ENCODE results near the gene FOXD4L6. TPM values are rescaled to one million over a fixed set of nuclear protein-coding genes. Genes with fewer than 3 reads are reported as not detected.
"Not testable (repeated sequence)": the region's sequence is repeated elsewhere in the genome, so short reads cannot be mapped to it uniquely, and the experiment has no call there.

Gene FOXD4L6
- not detected for total RNA-seq

DNA sequence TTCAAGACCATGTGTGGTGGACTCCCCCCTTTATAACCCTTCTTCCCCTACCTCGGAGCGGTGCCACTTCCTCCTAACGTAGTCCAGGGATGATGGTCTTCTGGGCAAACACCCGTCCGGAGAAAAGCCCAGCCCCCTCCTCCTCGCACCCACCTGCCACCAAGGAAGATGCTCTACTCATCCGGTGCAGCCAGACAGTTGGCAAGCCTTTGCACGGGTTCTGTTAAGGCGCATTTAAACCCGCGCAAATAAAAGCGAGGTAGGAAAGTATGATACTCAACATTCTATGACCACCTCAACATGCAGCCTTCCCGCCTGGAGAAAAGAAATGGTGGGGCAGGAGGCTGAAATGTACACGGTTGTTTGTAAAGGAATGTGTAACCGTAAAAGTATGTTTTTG is at the start of gene FOXD4L6:
TSS of gene FOXD4L6 (minus strand) at position 101 of the 400 bp plus-strand sequence. CDS start 298 bp downstream, outside the sequence.
- WGBS, 2 donors (ENCODE audit: low coverage in 1 of 2): 100% methylated on average over 2 of the region's 15 CpGs; no CpG with 5 or more reads in 1 of the 2 donors
- H3K27me3 ChIP-seq; DNase-seq; H3K4me1 ChIP-seq; H3K27ac ChIP-seq; H3K9me3 ChIP-seq; intact Hi-C loops (cut with DNase I; ENCODE audit: low total_unique reads); in situ Hi-C loops (cut with MboI; ENCODE audit: low pct_ligation_motif_present in 1 of 4, low pct_unique_long_range_greater_than_20kb in 1 of 4, low sequenced_read_pairs in 3 of 4); H3K4me3 ChIP-seq; H3K36me3 ChIP-seq: not testable (repeated sequence)

DNA sequence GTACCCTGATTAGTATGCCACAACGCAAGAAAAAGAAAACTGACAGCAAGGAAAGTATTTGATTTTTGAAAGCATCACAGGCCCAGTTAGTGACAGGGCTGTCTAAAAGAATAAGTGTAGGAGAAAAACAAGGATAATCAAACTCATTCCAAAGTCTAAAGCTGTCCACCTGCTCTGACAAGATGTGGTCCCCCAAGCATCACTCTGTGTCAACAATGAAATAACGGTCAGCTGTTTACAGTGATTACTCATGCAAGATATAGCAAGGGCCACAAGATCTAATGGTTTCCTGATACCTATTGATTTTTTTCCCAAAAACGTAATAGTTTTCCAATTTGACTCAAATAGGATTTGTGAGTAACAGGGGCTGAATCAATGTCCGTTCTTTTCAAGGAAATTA is 46.5 kb upstream of the FOXD4L6 start:
- DNase-seq; H3K4me3 ChIP-seq; H3K9me3 ChIP-seq; H3K27me3 ChIP-seq; H3K36me3 ChIP-seq; H3K4me1 ChIP-seq; intact Hi-C loops (cut with DNase I; ENCODE audit: low total_unique reads); in situ Hi-C loops (cut with MboI; ENCODE audit: low pct_ligation_motif_present in 1 of 4, low pct_unique_long_range_greater_than_20kb in 1 of 4, low sequenced_read_pairs in 3 of 4); H3K27ac ChIP-seq: not testable (repeated sequence)
- 48 to 88% methylated on average over 1 to 3 of the region's 4 CpGs for WGBS, 2 donors (ENCODE audit: low coverage in 1 of 2)

GRCh38 chr9:41150116-41150515 is 21.6 kb upstream of the FOXD4L6 start:
- H3K4me3 ChIP-seq; intact Hi-C loops (cut with DNase I; ENCODE audit: low total_unique reads); H3K9me3 ChIP-seq; in situ Hi-C loops (cut with MboI; ENCODE audit: low pct_ligation_motif_present in 1 of 4, low pct_unique_long_range_greater_than_20kb in 1 of 4, low sequenced_read_pairs in 3 of 4); DNase-seq; H3K27me3 ChIP-seq; H3K27ac ChIP-seq; H3K36me3 ChIP-seq; H3K4me1 ChIP-seq: not testable (repeated sequence)
- WGBS, 2 donors (ENCODE audit: low coverage in 1 of 2): 92% methylated on average over 15 of the region's 18 CpGs; no CpG with 5 or more reads in 1 of the 2 donors

GRCh38 chr9:41141878-41142277 is 13.4 kb upstream of the FOXD4L6 start:
- WGBS, 2 donors (ENCODE audit: low coverage in 1 of 2): 83 to 94% methylated on average over 1 to 2 of the region's 2 CpGs
- in situ Hi-C loops (cut with MboI; ENCODE audit: low pct_ligation_motif_present in 1 of 4, low pct_unique_long_range_greater_than_20kb in 1 of 4, low sequenced_read_pairs in 3 of 4); H3K4me1 ChIP-seq: not testable (repeated sequence)

GRCh38 chr9:41126746-41127446 is 1.6 kb downstream of the FOXD4L6 start:
- intact Hi-C loops (cut with DNase I; ENCODE audit: low total_unique reads); H3K27ac ChIP-seq; H3K27me3 ChIP-seq; H3K36me3 ChIP-seq; H3K4me3 ChIP-seq; H3K9me3 ChIP-seq; DNase-seq; H3K4me1 ChIP-seq; in situ Hi-C loops (cut with MboI; ENCODE audit: low pct_ligation_motif_present in 1 of 4, low pct_unique_long_range_greater_than_20kb in 1 of 4, low sequenced_read_pairs in 3 of 4): not testable (repeated sequence)
- WGBS, 2 donors (ENCODE audit: low coverage in 1 of 2): 3% methylated on average over 10 of the region's 45 CpGs; no CpG with 5 or more reads in 1 of the 2 donors

More at GRCh38 chr9:41141878-41142277, 13.4 kb upstream of the FOXD4L6 start:
- H3K27ac ChIP-seq; H3K36me3 ChIP-seq; H3K4me3 ChIP-seq; intact Hi-C loops (cut with DNase I; ENCODE audit: low total_unique reads); H3K9me3 ChIP-seq; H3K27me3 ChIP-seq; DNase-seq: not testable (repeated sequence)

GRCh38 chr9:41125936-41126335 is 2.5 kb downstream of the FOXD4L6 start:
- DNase-seq; in situ Hi-C loops (cut with MboI; ENCODE audit: low pct_ligation_motif_present in 1 of 4, low pct_unique_long_range_greater_than_20kb in 1 of 4, low sequenced_read_pairs in 3 of 4); intact Hi-C loops (cut with DNase I; ENCODE audit: low total_unique reads); H3K9me3 ChIP-seq; H3K27me3 ChIP-seq; H3K36me3 ChIP-seq; H3K27ac ChIP-seq; H3K4me3 ChIP-seq; H3K4me1 ChIP-seq: not testable (repeated sequence)
- WGBS, 2 donors (ENCODE audit: low coverage in 1 of 2): 21 to 27% methylated on average over 3 of the region's 3 CpGs

GRCh38 chr9:41125109-41125658 is 3.3 kb downstream of the FOXD4L6 start:
- H3K27me3 ChIP-seq; H3K9me3 ChIP-seq; DNase-seq; H3K36me3 ChIP-seq; H3K27ac ChIP-seq; H3K4me3 ChIP-seq; intact Hi-C loops (cut with DNase I; ENCODE audit: low total_unique reads); in situ Hi-C loops (cut with MboI; ENCODE audit: low pct_ligation_motif_present in 1 of 4, low pct_unique_long_range_greater_than_20kb in 1 of 4, low sequenced_read_pairs in 3 of 4); H3K4me1 ChIP-seq: not testable (repeated sequence)
- no CpG with 5 or more reads among the region's 21 CpGs for WGBS, 2 donors (ENCODE audit: low coverage in 1 of 2)

GRCh38 chr9:41124250-41125108 is 4.0 kb downstream of the FOXD4L6 start:
- H3K4me3 ChIP-seq; H3K27me3 ChIP-seq; H3K4me1 ChIP-seq; in situ Hi-C loops (cut with MboI; ENCODE audit: low pct_ligation_motif_present in 1 of 4, low pct_unique_long_range_greater_than_20kb in 1 of 4, low sequenced_read_pairs in 3 of 4); H3K36me3 ChIP-seq; H3K9me3 ChIP-seq; H3K27ac ChIP-seq; intact Hi-C loops (cut with DNase I; ENCODE audit: low total_unique reads); DNase-seq: not testable (repeated sequence)
- 51% methylated on average over 21 of the region's 52 CpGs; no CpG with 5 or more reads in 1 of the 2 donors for WGBS, 2 donors (ENCODE audit: low coverage in 1 of 2)

DNA sequence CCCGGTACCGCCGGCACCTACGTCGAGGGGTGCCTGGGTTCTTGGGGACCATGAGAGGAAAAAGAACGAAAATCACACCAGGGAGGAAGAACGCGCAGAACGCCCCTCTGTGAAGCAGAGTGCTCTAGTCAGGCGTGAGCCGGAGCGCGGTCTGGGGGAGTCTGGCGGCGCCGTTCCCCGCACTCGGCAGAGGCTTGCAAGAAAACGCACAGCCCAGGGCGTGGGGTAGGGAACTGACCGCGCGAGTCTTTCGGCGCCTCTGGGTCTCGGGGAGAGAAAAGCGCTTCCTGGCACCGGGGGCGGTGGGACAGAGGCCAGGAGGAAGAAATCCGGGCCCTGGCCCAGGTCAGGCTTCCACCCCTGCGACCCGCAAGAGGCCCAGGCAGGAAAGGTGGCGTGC is 4.7 kb downstream of the FOXD4L6 start:
- H3K27ac ChIP-seq; H3K27me3 ChIP-seq; in situ Hi-C loops (cut with MboI; ENCODE audit: low pct_ligation_motif_present in 1 of 4, low pct_unique_long_range_greater_than_20kb in 1 of 4, low sequenced_read_pairs in 3 of 4); H3K4me3 ChIP-seq; DNase-seq; H3K36me3 ChIP-seq; intact Hi-C loops (cut with DNase I; ENCODE audit: low total_unique reads); H3K9me3 ChIP-seq; H3K4me1 ChIP-seq: not testable (repeated sequence)
- no CpG with 5 or more reads among the region's 33 CpGs for WGBS, 2 donors (ENCODE audit: low coverage in 1 of 2)

- DNase-seq; in situ Hi-C loops (cut with MboI; ENCODE audit: low pct_ligation_motif_present in 1 of 4, low pct_unique_long_range_greater_than_20kb in 1 of 4, low sequenced_read_pairs in 3 of 4): not testable (repeated sequence)
- WGBS, 2 donors (ENCODE audit: low coverage in 1 of 2): 4% methylated on average over 10 of the region's 32 CpGs; no CpG with 5 or more reads in 1 of the 2 donors
These were observed 5.1 kb downstream of the FOXD4L6 start for GRCh38 chr9:41123396-41123795.

More at GRCh38 chr9:41123396-41123795, 5.1 kb downstream of the FOXD4L6 start:
- intact Hi-C loops (cut with DNase I; ENCODE audit: low total_unique reads); H3K27ac ChIP-seq; H3K9me3 ChIP-seq; H3K4me3 ChIP-seq; H3K36me3 ChIP-seq; H3K4me1 ChIP-seq; H3K27me3 ChIP-seq: not testable (repeated sequence)

Measured in transverse colon (tissue), 4 donors.